Effector memory CD4-positive, alpha-beta T cell (primary cell): ENCODE measurements around the gene EEF2K.

ENCODE experiments used
- DNase-seq, 3 donors: peaks; one replicate each; pipeline ENCODE4 v3.0.0-alpha.2; 2020
- H3K27ac ChIP-seq: 2 replicates; pipeline ENCODE4 v1.7.0; 2013; ENCODE audit warnings: mild to moderate bottlenecking, low read length, moderate library complexity; ENCODE audit not compliant: insufficient read depth, poor library complexity, severe bottlenecking
- H3K27me3 ChIP-seq: replicated peaks from 2 replicates; pipeline ENCODE4 v1.7.0; 2013; ENCODE audit warnings: mild to moderate bottlenecking, low read length; ENCODE audit not compliant: insufficient read depth, control insufficient read depth, poor library complexity, severe bottlenecking
- H3K36me3 ChIP-seq: 2 replicates; pipeline ENCODE4 v1.7.0; 2013; ENCODE audit warnings: mild to moderate bottlenecking, low read length, moderate library complexity; ENCODE audit not compliant: control insufficient read depth, insufficient read depth
- H3K4me1 ChIP-seq: 2 replicates; pipeline ENCODE4 v1.7.0; 2013; ENCODE audit warnings: low read length, mild to moderate bottlenecking; ENCODE audit not compliant: control insufficient read depth, insufficient read depth, poor library complexity, severe bottlenecking
- H3K4me3 ChIP-seq: 2 replicates; pipeline ENCODE4 v1.7.0; 2013; ENCODE audit warnings: low read length, low read depth, mild to moderate bottlenecking; ENCODE audit not compliant: insufficient read depth, poor library complexity, severe bottlenecking
- H3K9me3 ChIP-seq: 2 replicates; pipeline ENCODE4 v1.7.0; 2013; ENCODE audit warnings: mild to moderate bottlenecking, low read length, moderate library complexity; ENCODE audit not compliant: control insufficient read depth

EEF2K gene

GRCh38 chr16:22219389-22220068 lies 13.5 kb downstream of the EEF2K start:
- H3K27ac ChIP-seq, result no peak overlapping the region
- DNase-seq, result no peak
- H3K9me3 ChIP-seq, result no peaks in the 10 kb centered on the region
- no peak overlapping the region for H3K4me3 ChIP-seq
- H3K36me3 ChIP-seq, result no peaks in the 10 kb centered on the region
- H3K4me1 ChIP-seq, result no peaks in the 10 kb centered on the region
- no peaks in the 10 kb centered on the region for H3K27me3 ChIP-seq

GRCh38 chr16:22220069-22220440 lies 14.0 kb downstream of the EEF2K start:
- Histone ChIP-seq H3K36me3 (no peaks in the 10 kb centered on the region), H3K27ac (no peak overlapping the region), H3K27me3 (no peaks in the 10 kb centered on the region), H3K4me1 (no peaks in the 10 kb centered on the region), H3K4me3 (no peak overlapping the region), H3K9me3 (no peaks in the 10 kb centered on the region)
- no peak for DNase-seq

GRCh38 chr16:22220714-22221113 lies 14.6 kb downstream of the EEF2K start:
- H3K36me3 ChIP-seq, result no peaks in the 10 kb centered on the region
- no peaks in the 10 kb centered on the region for H3K9me3 ChIP-seq
- H3K27ac ChIP-seq, result no peak overlapping the region
- H3K4me3 ChIP-seq, result no peak overlapping the region
- H3K27me3 ChIP-seq, result no peaks in the 10 kb centered on the region
- no peaks in the 10 kb centered on the region for H3K4me1 ChIP-seq
- no peak for DNase-seq

GRCh38 chr16:22222006-22222405 lies 15.9 kb downstream of the EEF2K start:
- Histone ChIP-seq H3K4me3 (no peak overlapping the region), H3K36me3 (no peaks in the 10 kb centered on the region), H3K9me3 (no peaks in the 10 kb centered on the region), H3K4me1 (no peaks in the 10 kb centered on the region), H3K27me3 (no peaks in the 10 kb centered on the region), H3K27ac (no peak overlapping the region)
- DNase-seq, result no peak

- Histone ChIP-seq H3K4me1 (no peaks in the 10 kb centered on the region), H3K4me3 (no peak overlapping the region), H3K27me3 (no peaks in the 10 kb centered on the region), H3K9me3 (no peaks in the 10 kb centered on the region), H3K36me3 (no peaks in the 10 kb centered on the region), H3K27ac (no peak overlapping the region)
- no peak for DNase-seq
These were observed 16.9 kb downstream of the EEF2K start for GRCh38 chr16:22222998-22223397.

- Histone ChIP-seq H3K27ac (no peak overlapping the region), H3K36me3 (no peaks in the 10 kb centered on the region), H3K4me1 (no peaks in the 10 kb centered on the region), H3K4me3 (no peak overlapping the region), H3K27me3 (no peaks in the 10 kb centered on the region), H3K9me3 (no peaks in the 10 kb centered on the region)
- DNase-seq, result no peak
These were observed 19.0 kb downstream of the EEF2K start for GRCh38 chr16:22225060-22225459.

GRCh38 chr16:22229889-22230288 lies 23.8 kb downstream of the EEF2K start:
- Histone ChIP-seq H3K4me3 (no peak overlapping the region), H3K27me3 (no peaks in the 10 kb centered on the region), H3K4me1 (no peaks in the 10 kb centered on the region), H3K27ac (no peak overlapping the region), H3K36me3 (no peaks in the 10 kb centered on the region), H3K9me3 (no peaks in the 10 kb centered on the region)
- DNase-seq, result no peak

GRCh38 chr16:22232277-22233036 lies 26.4 kb downstream of the EEF2K start:
- Histone ChIP-seq H3K27ac (no peak overlapping the region), H3K27me3 (no peaks in the 10 kb centered on the region), H3K36me3 (peaks cover 3% of the 10 kb centered on the region), H3K9me3 (no peaks in the 10 kb centered on the region), H3K4me1 (no peaks in the 10 kb centered on the region), H3K4me3 (no peak overlapping the region)
- no peak for DNase-seq

- Histone ChIP-seq H3K4me1 (no peaks in the 10 kb centered on the region), H3K9me3 (no peaks in the 10 kb centered on the region), H3K4me3 (no peak overlapping the region), H3K27me3 (no peaks in the 10 kb centered on the region), H3K27ac (no peak overlapping the region), H3K36me3 (peaks cover 3% of the 10 kb centered on the region)
- no peak for DNase-seq
These were observed 26.9 kb downstream of the EEF2K start for GRCh38 chr16:22233037-22233372.

- Histone ChIP-seq H3K9me3 (no peaks in the 10 kb centered on the region), H3K27me3 (no peaks in the 10 kb centered on the region), H3K27ac (no peak overlapping the region), H3K4me3 (no peak overlapping the region), H3K4me1 (peaks cover 12% of the 10 kb centered on the region), H3K36me3 (peaks cover 7% of the 10 kb centered on the region)
- no peak for DNase-seq
These were observed 30.0 kb downstream of the EEF2K start for GRCh38 chr16:22235839-22236745.
